ENCODE data around the gene RAD54L. TPM values are rescaled to one million over a fixed set of nuclear protein-coding genes. Genes with fewer than 3 reads are reported as not detected.

Gene RAD54L
- total and polyA plus RNA-seq, 2 donors (not counting 1 experiment from before 2014, with no cell fraction given) = 0.57 to 1.1 TPM

GRCh38 chr1:46246548-46247435 is 771 bp upstream of the RAD54L start:
- DNase-seq = no peak
- no peaks in the 10 kb centered on the region for H3K79me2 ChIP-seq (ENCODE audit: control insufficient read depth, insufficient read depth, low read length)
- peak overlapping the region; percentile 39 to 63 for H3K27ac ChIP-seq (ENCODE audit: low read length in 2 of 2)
- Mint-ChIP-seq H3K4me3 (peak overlapping the region; percentile 98), H3K9me3 (ENCODE audit: insufficient read depth) (no peaks in the 10 kb centered on the region), H3K4me1 (peaks cover 16% of the 10 kb centered on the region), H3K27me3 (no peaks in the 10 kb centered on the region), H3K27ac (peak overlapping the region; percentile 77)
- H3K36me3 ChIP-seq (replicated peaks in 1 of 2; ENCODE audit: control extremely low read depth in 1 of 2, control insufficient read depth in 1 of 2, extremely low read depth in 1 of 2, insufficient read depth in 2 of 2, low read length in 1 of 2) = no peaks in the 10 kb centered on the region
- H3K4me2 ChIP-seq (replicated peaks; ENCODE audit: low read depth, low read length, poor library complexity, severe bottlenecking) = peak overlapping the region; percentile 93
- H4K20me1 ChIP-seq (ENCODE audit: control insufficient read depth, insufficient read depth, low read length, poor library complexity, severe bottlenecking) = no peaks in the 10 kb centered on the region
- peak overlapping the region; percentile 70 to 77 (median 76) for H3K4me3 ChIP-seq (ENCODE audit: control extremely low read depth in 1 of 5, extremely low read depth in 1 of 5, insufficient read depth in 1 of 5, low read depth in 2 of 5, low read length in 4 of 5)
- under 1% methylated on average over 28 of the region's 35 CpGs for WGBS (ENCODE audit: insufficient coverage)
- H3K4me1 ChIP-seq (ENCODE audit: control insufficient read depth in 2 of 2, insufficient read depth in 2 of 2, low read length in 2 of 2) = peaks cover 12 to 17% of the 10 kb centered on the region in 2 donors
- H2AFZ ChIP-seq (ENCODE audit: insufficient read depth, low read depth, low read length, poor library complexity, severe bottlenecking) = peak overlapping the region; percentile 94
- peak; percentile 6 for ATAC-seq (ENCODE audit: low read depth)
- intact Hi-C loops (cut with micrococcal nuclease) = loop anchor here (1.0 to 5.0 kb wide), 6 partner anchors 48 to 471 kb away; partner anchors contain the start of genes EFCAB14, LRRC41, NSUN4 and PIK3R3
- CTCF ChIA-PET = interaction anchor here (1.2 to 5.5 kb wide), 3 partner anchors 23 to 102 kb away, joined by 6 to 77 read pairs (median 7); partner anchors contain the start of gene LRRC41
- no peaks in the 10 kb centered on the region for H3K27me3 ChIP-seq (replicated peaks in 1 of 4; ENCODE audit: control extremely low read depth in 1 of 4, control insufficient read depth in 3 of 4, insufficient read depth in 4 of 4, low read length in 3 of 4)
- H3K9me3 ChIP-seq (ENCODE audit: control extremely low read depth in 1 of 3, control insufficient read depth in 2 of 3, insufficient read depth in 1 of 3, low read length in 2 of 3) = no peaks in the 10 kb centered on the region
- TF ChIP-seq EZH2 (IDR thresholded peaks at IDR 0.05; ENCODE audit: borderline replicate concordance, insufficient read depth, low read depth, low read length, poor library complexity, severe bottlenecking) (no peak), CTCF (IDR thresholded peaks at IDR 0.05) (no peak)
- POLR2A ChIA-PET = interaction anchor here (0.6 to 1.6 kb wide), 3 partner anchors 57 to 1572 kb away, joined by 4 to 17 read pairs (median 6); partner anchors contain the start of genes ARMH1, LRRC41, TMEM53 and UQCRH
- H3K9ac ChIP-seq (ENCODE audit: low read length) = peak overlapping the region; percentile 79

All from B cell (primary cell).